Upper lobe of left lung (tissue), 4 donors: ENCODE measurements around the gene HNF4A.

ENCODE experiments used
- EP300 ChIP-seq, 4 donors: sonication (generic); formaldehyde crosslinking; IDR thresholded peaks; one replicate each; pipeline ENCODE4 v1.5.1; 2017; ENCODE audit warnings: antibody characterized with exemption in 4 of 4, control low read depth in 2 of 4
- TF ChIP-seq, protein P1 (sequence below), 6 experiments: fragments of 450-650 bp in 4 of 6; fragments of 200-600 bp in 2 of 6; sonication (generic) in 2 of 6; IDR thresholded peaks; one replicate each; pipeline ENCODE4 v1.5.1; 2016 to 2019; ENCODE audit warnings: antibody characterized with exemption in 6 of 6

DNA sequence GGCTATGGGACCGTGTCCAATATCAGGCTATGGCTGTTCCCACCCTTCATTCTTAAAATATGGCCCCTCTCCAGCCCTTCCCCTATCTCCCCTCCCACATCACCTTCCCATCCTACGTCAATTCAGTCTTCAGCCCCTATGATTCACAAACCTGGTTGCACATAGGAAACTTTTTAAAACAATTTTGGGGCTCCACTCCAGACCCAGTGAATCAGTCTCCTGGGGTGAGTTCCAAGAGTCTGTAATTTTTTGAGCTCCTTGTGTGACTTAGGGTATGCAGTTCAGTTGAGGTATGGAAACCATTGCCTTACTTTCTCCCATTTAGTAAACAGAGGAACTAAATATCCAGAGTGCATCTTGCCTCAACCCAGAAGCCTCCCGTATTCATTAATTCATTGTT, 5.5 kb downstream of the HNF4A start:
- TF ChIP-seq, protein P1, sequence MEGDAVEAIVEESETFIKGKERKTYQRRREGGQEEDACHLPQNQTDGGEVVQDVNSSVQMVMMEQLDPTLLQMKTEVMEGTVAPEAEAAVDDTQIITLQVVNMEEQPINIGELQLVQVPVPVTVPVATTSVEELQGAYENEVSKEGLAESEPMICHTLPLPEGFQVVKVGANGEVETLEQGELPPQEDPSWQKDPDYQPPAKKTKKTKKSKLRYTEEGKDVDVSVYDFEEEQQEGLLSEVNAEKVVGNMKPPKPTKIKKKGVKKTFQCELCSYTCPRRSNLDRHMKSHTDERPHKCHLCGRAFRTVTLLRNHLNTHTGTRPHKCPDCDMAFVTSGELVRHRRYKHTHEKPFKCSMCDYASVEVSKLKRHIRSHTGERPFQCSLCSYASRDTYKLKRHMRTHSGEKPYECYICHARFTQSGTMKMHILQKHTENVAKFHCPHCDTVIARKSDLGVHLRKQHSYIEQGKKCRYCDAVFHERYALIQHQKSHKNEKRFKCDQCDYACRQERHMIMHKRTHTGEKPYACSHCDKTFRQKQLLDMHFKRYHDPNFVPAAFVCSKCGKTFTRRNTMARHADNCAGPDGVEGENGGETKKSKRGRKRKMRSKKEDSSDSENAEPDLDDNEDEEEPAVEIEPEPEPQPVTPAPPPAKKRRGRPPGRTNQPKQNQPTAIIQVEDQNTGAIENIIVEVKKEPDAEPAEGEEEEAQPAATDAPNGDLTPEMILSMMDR (IDR thresholded peaks at IDR 0.05): no peak
- TF ChIP-seq EP300 (IDR thresholded peaks at IDR 0.05): no peak
